Nephron progenitor cell (in vitro differentiated cells): ENCODE measurements around the gene HBD.

Experiments
- DNase-seq: peaks from one replicate; pipeline ENCODE4 v3.0.0; 2021
- H3K27ac Mint-ChIP-seq: 2 replicates; pipeline ENCODE4 v1.8.0; 2021; ENCODE audit warnings: mild to moderate bottlenecking, moderate library complexity, mixed read lengths
- H3K27me3 Mint-ChIP-seq: 2 replicates; pipeline ENCODE4 v1.8.0; 2021; ENCODE audit warnings: mild to moderate bottlenecking, low read depth, mixed read lengths; ENCODE audit not compliant: poor library complexity
- H3K36me3 Mint-ChIP-seq: 2 replicates; pipeline ENCODE4 v1.8.0; 2021; ENCODE audit warnings: low read depth, mixed read lengths
- H3K4me1 Mint-ChIP-seq: 2 replicates; pipeline ENCODE4 v1.8.0; 2021; ENCODE audit warnings: mixed read lengths
- H3K4me3 Mint-ChIP-seq: 2 replicates; pipeline ENCODE4 v1.8.0; 2021; ENCODE audit warnings: mild to moderate bottlenecking, moderate library complexity, mixed read lengths
- H3K9me3 Mint-ChIP-seq: 2 replicates; pipeline ENCODE4 v1.8.0; 2021; ENCODE audit warnings: mild to moderate bottlenecking, moderate library complexity, mixed read lengths
- CTCF ChIP-seq: fragments of 200-600 bp; sonication (generic); IDR thresholded peaks from 2 replicates; pipeline ENCODE4 v1.5.0; 2021; ENCODE audit warnings: antibody characterized with exemption

HBD gene

GRCh38 chr11:5279471-5280090 is 45.3 kb upstream of the HBD start:
- no peak for TF ChIP-seq CTCF
- H3K4me1 Mint-ChIP-seq, result peaks cover 5% of the 10 kb centered on the region
- H3K9me3 Mint-ChIP-seq, result no peaks in the 10 kb centered on the region
- no peaks in the 10 kb centered on the region for H3K36me3 Mint-ChIP-seq
- H3K27ac Mint-ChIP-seq, result no peak overlapping the region
- no peak for DNase-seq
- peaks cover 3% of the 10 kb centered on the region for H3K27me3 Mint-ChIP-seq
- no peak overlapping the region for H3K4me3 Mint-ChIP-seq

- no peak for TF ChIP-seq CTCF
Measured at GRCh38 chr11:5277807-5278382, 43.6 kb upstream of the HBD start.

GRCh38 chr11:5276697-5277096 is 42.4 kb upstream of the HBD start:
- H3K4me3 Mint-ChIP-seq, result no peak overlapping the region
- DNase-seq, result no peak
- TF ChIP-seq CTCF, result no peak
- no peaks in the 10 kb centered on the region for H3K36me3 Mint-ChIP-seq
- H3K9me3 Mint-ChIP-seq, result no peaks in the 10 kb centered on the region
- peaks cover 3% of the 10 kb centered on the region for H3K27me3 Mint-ChIP-seq
- no peak overlapping the region for H3K27ac Mint-ChIP-seq
- H3K4me1 Mint-ChIP-seq, result peaks cover 5% of the 10 kb centered on the region

More at GRCh38 chr11:5277807-5278382, 43.6 kb upstream of the HBD start:
- peaks cover 3% of the 10 kb centered on the region for H3K27me3 Mint-ChIP-seq
- H3K9me3 Mint-ChIP-seq, result no peaks in the 10 kb centered on the region
- DNase-seq, result no peak
- no peaks in the 10 kb centered on the region for H3K36me3 Mint-ChIP-seq
- peaks cover 5% of the 10 kb centered on the region for H3K4me1 Mint-ChIP-seq
- H3K4me3 Mint-ChIP-seq, result no peak overlapping the region
- H3K27ac Mint-ChIP-seq, result no peak overlapping the region

GRCh38 chr11:5275369-5276110 is 41.3 kb upstream of the HBD start:
- Mint-ChIP-seq H3K27me3 (peaks cover 3% of the 10 kb centered on the region), H3K4me3 (no peak overlapping the region), H3K4me1 (peaks cover 1% of the 10 kb centered on the region), H3K27ac (no peak overlapping the region), H3K9me3 (no peaks in the 10 kb centered on the region), H3K36me3 (no peaks in the 10 kb centered on the region)
- no peak for DNase-seq
- no peak for TF ChIP-seq CTCF

GRCh38 chr11:5274395-5274794 is 40.1 kb upstream of the HBD start:
- no peak for DNase-seq
- no peak overlapping the region for H3K4me3 Mint-ChIP-seq
- no peak overlapping the region for H3K27ac Mint-ChIP-seq
- H3K9me3 Mint-ChIP-seq, result no peaks in the 10 kb centered on the region
- no peaks in the 10 kb centered on the region for H3K27me3 Mint-ChIP-seq
- TF ChIP-seq CTCF, result no peak
- peaks cover 12% of the 10 kb centered on the region for H3K4me1 Mint-ChIP-seq
- H3K36me3 Mint-ChIP-seq, result no peaks in the 10 kb centered on the region
